ENCODE results near the gene AMOT. TPM values are rescaled to one million over a fixed set of nuclear protein-coding genes. Genes with fewer than 3 reads are reported as not detected.
A peak's percentile ranks its signal among the peaks of the same experiment; 100 is the strongest.

The AMOT gene
- total RNA-seq, 1 donor from 2014 or later: 9.9 TPM

DNA sequence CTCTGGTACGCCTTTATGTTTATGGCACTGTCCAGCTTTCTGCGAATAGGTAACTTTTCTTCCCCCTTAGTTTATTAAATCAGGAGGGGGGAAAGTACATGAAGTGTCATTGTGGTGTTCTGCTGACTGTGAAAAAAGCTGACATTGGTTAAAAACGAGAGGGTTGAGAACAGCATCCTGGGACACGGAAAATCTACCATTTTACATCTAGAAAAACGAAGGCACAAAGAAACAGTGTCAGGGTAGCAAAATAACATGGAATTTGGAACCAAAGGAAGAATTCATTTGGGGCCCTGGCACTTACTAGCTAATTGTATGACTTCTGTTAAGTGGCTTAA is 1.2 kb upstream of the AMOT start:
- intact Hi-C loops (cut with DNase I): no loop called here
- DNase-seq (ENCODE audit: missing footprints) (no peak), ATAC-seq (no peak)

DNA sequence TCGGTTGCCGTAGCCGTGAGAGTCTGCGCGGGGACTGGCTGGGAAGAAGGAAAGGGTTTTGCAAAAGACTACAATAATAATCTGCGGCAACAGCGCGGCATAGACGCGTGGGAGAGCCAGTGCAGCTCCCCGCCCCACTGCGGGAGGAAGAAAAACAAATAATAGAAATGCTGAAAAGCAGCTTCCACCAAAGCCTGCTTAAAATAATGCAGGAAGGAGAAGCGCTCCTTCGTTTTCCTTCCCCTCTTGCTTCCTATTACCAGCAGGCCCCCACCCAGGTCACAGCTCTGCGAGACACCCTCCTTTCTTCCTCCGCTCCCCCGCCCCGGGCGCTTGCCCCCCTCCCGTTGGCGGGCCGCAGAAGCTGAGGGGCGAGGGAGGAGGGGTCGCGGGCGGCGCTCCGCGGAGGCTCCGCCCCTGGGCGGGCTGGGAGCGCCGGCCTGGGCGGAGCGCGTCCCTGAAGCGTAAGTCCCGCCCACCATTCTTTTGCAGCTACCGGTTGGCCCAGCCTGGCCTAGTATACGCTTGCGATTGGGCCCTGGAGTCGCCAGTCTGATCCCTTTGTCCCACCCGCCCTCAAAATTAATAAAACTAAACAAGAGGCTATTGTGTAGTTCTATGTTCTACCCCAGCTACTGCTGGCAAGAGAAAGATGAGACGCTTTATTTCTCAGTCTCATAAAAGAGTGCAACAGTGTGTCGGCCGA is 636 bp upstream of the AMOT start:
- peak; percentile 89 for DNase-seq (ENCODE audit: missing footprints)
- peak; percentile 99 for ATAC-seq
- intact Hi-C loops (cut with DNase I): no loop called here

DNA sequence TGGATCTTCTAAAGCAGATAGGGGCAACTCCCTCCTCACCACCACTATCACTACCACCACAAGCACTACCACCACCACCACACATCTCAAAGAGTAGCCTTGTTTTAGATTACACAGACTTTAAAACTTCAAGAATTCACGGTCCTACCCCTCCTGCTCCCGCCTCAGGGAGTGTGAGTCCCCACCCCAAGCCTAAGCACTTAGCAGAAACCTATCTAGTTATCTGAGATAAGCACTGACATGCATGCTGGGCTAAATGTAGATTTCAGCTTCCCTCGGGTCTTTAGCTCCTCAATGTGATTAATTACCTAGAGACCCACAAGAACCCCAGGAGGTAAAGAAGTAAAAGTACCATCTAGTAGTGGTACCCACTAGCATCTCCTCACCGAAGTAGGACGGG is 775 bp downstream of the AMOT start:
- intact Hi-C loops (cut with DNase I): no loop called here
- ATAC-seq (no peak), DNase-seq (ENCODE audit: missing footprints) (no peak)

DNA sequence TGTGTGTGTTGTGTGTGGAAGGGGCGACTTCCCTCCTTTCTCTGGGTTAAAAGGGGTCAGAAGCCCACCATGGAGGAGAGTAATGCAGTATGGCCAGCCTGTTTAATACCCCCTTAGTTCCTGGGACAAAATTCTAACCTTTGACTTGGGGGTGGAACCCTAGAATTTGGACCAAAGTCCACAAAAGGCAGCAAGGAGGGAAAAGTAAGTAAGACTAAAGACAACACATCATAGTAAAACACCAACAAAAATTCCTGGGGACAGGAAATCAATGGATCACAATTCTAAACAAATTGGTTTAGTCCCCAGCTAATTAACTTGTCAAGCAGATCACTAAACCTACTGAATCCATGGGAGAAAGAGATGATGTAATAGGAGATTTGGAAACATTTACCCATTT is 3.1 kb downstream of the AMOT start:
- ATAC-seq (no peak), DNase-seq (ENCODE audit: missing footprints) (no peak)
- intact Hi-C loops (cut with DNase I): no loop called here

DNA sequence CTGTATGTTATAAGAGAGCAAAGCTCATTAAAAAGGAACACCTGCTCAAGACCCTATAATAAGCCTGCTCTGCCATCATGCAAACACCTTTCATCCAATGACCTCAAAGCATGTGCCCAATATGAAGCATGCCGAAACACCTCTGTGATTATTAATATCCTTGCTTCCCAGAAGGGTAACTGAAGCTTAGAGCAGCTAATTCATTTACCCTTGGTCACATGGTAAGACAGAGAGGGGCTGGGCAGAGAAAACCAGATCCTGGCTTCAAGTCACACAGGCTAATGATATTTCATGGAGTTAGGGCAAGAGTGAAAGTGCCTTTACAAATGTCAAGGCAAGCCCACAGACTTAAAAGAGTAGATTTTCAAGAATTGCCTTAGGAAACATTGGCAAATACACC is 5.6 kb downstream of the AMOT start:
- ATAC-seq (no peak), DNase-seq (ENCODE audit: missing footprints) (no peak)
- intact Hi-C loops (cut with DNase I): no loop called here

DNA sequence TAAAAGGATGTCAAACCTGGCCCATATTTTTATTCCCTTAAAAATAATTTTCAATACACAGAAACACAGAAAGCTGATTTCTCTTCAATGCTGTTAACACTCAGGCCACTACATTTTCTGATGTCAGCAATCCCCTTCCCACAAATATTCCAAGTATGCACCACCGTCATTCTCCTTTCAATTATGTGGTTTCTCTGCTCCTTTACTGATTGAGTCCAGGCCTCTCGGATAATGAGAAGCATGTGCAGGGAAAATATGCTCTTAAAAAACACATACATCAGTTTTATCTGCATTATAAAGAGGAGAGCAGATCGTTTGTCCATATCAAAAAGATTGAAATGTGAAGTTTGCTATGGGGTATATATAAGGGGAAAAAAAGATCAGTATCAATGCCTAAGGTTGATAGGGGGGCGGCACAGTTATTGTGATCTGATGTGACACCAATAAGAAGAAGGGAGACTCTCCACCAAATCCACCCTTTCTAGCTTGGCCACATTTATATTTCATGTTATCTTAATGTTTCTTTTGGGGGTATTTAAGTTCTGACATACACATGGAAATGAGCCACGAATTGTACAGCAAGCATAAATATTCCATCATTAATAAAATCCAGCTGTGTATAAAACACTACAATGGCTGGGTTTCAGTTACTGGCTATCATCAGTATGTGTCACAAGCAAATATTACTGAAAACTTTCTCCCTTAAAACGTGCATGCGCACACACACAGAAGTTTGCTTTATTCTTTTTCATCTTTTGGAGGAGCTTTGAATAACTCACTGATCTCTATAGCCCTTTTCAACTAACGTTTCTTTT is 6.4 kb downstream of the AMOT start:
- intact Hi-C loops (cut with DNase I): no loop called here
- no peak for DNase-seq (ENCODE audit: missing footprints)
- no peak for ATAC-seq

DNA sequence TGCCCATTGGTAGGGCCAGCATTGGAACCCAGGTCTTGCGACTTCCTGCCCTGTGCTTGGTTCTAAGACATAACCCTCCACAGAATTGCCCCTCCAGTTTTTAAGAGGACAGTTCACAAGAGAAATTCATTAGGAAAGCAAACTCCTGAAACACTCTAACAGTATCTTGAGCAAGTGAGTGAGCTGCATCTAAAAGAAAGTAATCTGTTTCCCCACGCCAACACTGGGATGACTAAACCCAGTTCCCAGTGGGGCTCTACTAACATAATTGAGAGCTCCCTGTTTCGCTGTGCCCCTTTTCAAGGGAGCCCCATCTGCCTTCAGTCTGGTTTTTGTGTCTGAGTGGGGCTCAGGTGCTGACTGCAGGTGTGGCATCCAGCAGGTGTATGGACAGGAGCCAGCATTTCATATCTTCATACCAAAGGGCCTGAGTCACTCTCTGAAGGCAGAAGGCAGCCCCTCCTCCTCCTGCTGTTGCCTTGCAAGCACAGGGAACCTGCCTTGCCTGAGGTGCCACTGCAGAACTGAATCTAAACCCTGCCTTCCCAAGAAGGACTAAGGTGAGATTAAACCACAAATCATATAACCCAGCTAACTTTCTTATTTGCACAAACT is 8.0 kb downstream of the AMOT start:
- ATAC-seq: peak; percentile 42
- intact Hi-C loops (cut with DNase I): no loop called here

DNA sequence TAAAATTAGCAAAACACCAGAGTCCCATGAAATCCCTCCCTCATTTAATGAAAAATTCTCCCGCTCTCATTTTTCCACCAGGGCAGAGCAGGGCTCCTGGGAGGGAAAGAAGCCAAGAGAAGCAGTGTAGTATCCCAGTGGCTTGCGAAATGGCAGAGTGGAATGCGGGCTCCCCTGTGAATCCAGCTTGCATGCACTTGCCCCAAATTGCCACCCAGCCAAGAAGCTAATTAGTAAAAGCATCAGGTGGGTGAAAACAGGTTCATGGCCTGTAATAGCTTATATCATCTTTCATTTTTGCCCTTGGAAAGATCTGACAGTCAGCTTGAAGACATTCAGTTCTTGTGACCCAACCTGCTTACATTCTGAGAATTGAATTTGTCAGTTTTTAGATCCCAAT is 10.1 kb downstream of the AMOT start:
- ATAC-seq: no peak
- DNase-seq (ENCODE audit: missing footprints): no peak
- intact Hi-C loops (cut with DNase I): no loop called here

More for the DNA sequence above, 8.0 kb downstream of the AMOT start:
- DNase-seq (ENCODE audit: missing footprints): no peak

DNA sequence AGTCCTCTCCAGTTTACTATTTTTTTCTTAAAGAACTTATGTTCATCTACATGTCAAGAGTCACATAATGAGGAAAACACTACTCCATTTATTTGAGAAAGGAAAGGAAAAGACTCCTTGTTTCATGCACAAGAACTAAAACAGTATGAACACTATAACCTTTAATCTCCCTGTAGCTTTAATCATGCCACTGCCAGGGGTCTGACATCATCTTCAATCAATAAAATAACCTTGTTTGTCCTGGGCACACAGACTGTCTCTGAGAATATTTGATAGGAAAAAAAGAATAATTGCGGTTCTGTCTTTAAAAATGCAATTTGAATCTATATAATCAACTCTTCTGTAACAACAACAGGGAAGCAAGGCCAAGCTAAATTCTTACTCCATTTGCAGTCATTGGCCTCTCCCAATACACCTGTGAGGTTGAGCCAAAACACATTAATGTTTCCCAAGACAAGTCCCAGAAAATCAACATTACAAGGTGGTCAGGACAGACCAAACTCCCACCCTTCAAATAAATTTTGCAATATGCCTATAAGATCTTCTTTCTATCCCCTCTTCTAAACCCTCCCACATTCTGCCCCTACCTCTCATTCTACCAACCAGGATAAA is 13.2 kb downstream of the AMOT start:
- intact Hi-C loops (cut with DNase I): no loop called here
- no peak for DNase-seq (ENCODE audit: missing footprints)

DNA sequence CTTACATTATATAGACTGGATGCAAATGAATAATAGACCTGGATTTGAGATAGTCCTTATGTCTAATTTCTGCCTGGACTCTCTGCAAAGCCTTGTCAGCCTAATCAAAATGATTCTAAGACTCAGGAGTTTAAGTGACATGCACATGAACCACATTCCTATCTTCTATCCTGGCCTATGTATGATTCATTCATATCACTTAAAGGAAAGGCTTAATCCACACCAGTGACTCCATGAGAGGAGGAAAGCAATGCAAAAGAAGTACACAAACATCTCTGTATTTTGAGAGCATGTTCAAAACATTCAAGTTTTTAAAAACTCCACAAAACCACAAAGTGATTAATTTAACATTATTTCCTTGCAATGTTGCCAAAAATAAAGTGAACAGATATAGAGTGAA is 14.6 kb downstream of the AMOT start:
- ATAC-seq (no peak), DNase-seq (ENCODE audit: missing footprints) (no peak)
- intact Hi-C loops (cut with DNase I): no loop called here

More for the DNA sequence above, 13.2 kb downstream of the AMOT start:
- ATAC-seq: no peak

DNA sequence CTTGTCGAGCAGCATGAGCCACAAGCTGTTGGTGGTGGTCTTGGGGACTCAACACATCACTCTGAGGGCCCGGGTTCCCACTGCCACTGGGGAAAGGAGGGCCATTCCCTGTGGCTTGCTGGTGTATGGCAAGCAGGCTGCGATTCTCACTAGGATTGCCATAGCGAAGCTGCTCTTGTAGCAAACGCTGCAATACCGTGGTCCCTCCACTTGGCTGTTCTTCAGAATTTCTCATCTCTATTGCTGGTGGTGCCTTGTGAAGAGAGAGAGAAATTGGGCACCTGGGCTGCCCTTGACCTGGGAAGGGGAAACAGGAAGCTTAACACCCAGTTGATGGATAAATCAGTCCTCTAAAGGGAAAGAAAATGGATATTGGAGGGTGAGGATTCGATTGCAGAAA is 17.7 kb downstream of the AMOT start:
- intact Hi-C loops (cut with DNase I): no loop called here
- no peak for DNase-seq (ENCODE audit: missing footprints)
- ATAC-seq: no peak

DNA sequence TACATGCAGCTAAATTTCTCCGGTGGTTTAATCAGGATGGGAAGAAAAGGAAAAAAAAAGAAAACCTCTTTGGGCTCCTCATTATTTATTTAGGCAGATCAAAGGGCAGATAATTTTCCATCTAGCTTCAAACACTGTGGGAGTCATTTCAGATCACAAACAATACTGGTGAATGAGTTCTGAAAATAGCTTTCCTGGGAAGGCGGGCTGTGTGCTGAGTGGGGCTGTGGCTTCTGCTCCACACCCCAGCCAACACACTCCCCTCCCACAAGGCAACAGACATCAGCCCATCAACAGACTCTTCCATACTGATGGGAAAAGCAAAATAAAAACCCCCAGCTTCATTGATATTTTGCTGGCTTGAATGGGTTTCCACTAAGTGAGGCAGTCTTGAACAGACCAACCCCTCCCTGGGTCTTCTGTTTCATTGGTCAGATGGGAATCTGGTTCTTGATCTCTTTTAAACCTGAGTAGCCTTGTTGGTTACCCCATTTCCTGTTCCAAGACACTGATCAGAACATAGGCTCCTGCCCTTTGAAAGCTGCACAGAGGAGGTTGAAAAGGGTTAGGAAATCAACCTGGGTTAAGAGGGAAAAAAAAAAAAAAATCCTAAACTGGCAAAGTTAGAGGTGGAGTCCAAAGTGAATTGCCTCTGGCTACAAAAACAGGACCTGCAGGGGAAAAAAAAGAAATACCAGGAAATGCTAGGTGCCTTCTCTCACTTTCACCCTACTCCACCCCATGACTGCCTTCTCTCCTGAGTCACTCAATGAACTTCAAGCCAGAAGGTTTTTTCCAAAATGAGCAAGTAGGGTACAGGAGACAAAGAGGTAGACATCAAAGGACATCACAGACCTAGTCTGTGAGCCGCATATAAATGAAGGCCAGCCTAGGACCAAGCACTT is 20.0 kb downstream of the AMOT start:
- no peak for ATAC-seq
- intact Hi-C loops (cut with DNase I): no loop called here
- no peak for DNase-seq (ENCODE audit: missing footprints)

DNA sequence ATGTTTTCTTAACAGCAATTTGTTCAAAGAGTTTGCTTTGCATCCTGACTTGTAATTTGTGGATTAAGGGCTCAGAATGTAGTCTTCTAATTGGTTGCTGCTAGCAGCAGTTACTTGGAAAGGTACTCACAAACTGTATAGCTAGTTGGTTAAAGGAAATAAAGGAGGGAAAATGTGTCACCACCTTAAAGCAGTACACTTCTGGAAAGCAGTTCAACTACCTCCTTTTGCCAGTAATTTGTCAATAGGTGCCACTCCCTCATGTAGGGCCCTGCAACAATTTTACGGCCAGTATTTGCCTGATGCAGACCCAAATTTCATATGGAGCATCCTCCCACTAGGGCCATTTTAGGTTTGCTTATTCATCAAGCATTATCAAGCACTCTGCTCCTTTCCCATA is 20.8 kb downstream of the AMOT start:
- ATAC-seq (no peak), DNase-seq (ENCODE audit: missing footprints) (no peak)
- intact Hi-C loops (cut with DNase I): no loop called here

DNA sequence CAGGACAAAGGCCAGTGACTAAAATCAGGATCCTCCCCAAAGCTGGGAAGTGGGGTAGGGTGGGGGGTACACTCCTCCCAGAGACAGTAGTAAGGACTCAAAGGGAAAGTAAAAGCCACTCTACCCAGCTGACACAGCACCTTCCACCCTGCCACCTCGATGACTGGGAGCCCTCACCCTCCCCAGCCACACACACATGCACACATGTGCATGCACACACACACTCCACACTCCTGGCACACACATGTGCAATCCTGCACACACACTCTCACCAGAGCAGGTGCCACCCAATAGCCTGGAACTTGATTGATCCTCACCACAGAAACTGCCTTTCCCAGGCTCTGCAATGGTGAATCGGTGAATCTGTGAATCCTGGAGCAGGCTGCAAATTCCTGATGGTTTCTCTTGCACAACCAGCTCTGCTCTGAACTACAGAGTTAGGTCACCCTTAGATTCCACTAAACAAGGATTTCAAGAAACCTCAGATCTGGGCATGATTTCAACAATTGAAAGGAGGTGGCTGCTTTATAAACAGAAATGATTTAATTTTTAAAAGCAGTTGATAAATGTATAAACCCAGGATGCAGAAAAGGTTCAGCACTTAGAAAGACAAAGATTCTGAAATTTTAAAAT is 21.5 kb downstream of the AMOT start:
- ATAC-seq: peak; percentile 62
- DNase-seq (ENCODE audit: missing footprints): no peak
- intact Hi-C loops (cut with DNase I): no loop called here

DNA sequence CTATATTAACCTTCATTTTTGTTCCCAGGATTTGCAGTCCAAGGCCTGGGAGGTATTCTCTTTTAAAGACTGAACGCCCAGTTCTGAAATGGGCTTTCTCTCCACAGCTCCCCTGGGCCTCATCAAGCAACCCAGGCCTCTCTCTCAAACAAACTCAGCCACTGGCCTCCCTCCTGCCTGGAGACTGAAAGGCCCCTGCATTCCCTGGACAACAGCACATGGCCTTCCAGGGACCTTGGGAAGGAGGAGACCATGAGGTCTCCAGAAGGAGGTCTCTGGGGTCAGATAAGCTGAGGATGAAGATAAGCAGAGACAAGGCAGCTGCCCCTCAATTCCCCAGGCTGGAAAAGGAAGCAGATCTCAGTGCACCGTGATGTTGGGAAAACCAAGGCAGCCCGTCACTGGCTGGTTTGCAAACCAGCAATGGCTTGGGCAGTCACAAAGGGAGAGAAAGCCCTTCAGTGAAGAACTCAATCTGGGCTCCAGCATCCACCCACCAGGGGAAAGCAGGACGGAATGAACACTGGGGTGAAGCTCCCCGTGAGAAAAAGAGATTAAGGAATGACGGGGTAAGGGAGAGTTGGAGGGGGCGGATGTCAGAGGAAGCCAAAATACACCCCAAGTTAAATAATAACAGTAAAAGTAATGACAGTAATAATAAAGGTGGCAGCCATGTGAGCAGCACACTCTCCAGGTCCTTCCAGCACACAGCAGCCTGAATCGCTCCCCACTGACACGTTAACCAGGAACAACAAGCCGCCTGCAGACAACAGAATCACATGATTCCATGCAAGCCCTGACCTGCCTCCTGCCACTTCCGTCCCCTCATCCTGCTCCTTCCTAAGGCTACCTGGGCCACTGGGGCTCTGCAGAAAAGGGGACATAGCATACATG is 22.3 kb downstream of the AMOT start:
- DNase-seq (ENCODE audit: missing footprints) (no peak), ATAC-seq (peak; percentile 85)
- intact Hi-C loops (cut with DNase I): no loop called here

DNA sequence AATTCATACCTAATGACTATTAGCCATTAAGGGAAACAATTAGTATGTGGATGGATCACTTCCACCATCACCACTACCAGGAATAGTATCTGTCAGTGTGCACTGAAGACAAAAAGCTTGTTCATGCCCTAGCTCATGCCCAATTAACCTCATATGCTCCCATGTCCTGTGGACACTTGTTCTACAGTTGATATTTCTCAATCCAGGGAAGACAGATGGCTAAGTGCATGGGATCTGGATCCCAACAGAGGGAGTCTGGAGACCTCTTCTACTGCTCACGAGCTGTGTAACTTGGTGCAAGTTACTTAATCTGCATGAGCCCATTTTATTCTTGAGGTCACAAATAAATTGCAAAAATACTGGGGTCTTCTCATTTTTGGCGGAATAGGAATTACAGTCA is 23.7 kb downstream of the AMOT start:
- ATAC-seq (peak; percentile 43), DNase-seq (ENCODE audit: missing footprints) (no peak)
- intact Hi-C loops (cut with DNase I): no loop called here

DNA sequence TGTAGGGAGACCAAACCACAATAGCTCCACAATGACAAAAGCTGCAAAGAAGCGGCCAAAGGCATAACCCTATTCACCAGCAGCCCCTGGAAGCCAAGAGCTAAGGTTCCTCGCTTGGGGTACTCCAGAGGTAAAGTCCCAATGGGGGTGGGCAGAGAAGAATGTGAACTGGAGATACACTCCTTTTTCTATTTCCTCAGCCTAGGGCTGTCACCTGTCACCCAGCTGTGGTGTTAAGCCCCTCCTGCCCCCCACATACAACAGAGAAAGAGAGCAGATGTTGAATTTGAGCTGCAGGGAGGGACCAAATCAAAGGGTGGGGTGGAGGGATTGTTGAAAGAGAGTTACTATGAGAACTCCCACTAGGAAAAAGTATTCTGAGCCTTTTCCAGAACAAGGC is 26.1 kb downstream of the AMOT start:
- ATAC-seq: no peak
- intact Hi-C loops (cut with DNase I): no loop called here

More for the DNA sequence above, 26.1 kb downstream of the AMOT start:
- DNase-seq (ENCODE audit: missing footprints): no peak

All from Right ventricle myocardium inferior (tissue), 1 donor.